Heart left ventricle (tissue), 16 donors: ENCODE data around the gene P2RX1. TPM values are rescaled to one million over a fixed set of nuclear protein-coding genes. Genes with fewer than 3 reads are reported as not detected.

Experiments
- ATAC-seq, 4 donors: fragments of 200-7000 bp; cut with Tn5 transposase; one replicate each; pipeline ENCODE4 v1.9.1; 2020 to 2022; ENCODE audit warnings: moderate library complexity in 4 of 4, mild to moderate bottlenecking in 3 of 4, moderate number of reproducible peaks in 1 of 4
- DNase-seq, 5 donors: peaks; one replicate each; pipeline ENCODE4 v3.0.0-alpha.2; 2020
- H3K27ac ChIP-seq, 12 donors: fragments of 200-600 bp; sonication (generic) in 4 of 12; one replicate each; pipeline versions ENCODE4 v1.5.0 to v1.8.0; 2016 to 2022; ENCODE audit warnings: mild to moderate bottlenecking in 2 of 12
- H3K27me3 ChIP-seq, 9 donors: fragments of 200-600 bp; sonication (generic) in 2 of 9; one replicate each; pipeline versions ENCODE4 v1.5.1 to v1.8.0; 2016 to 2022; ENCODE audit warnings: mild to moderate bottlenecking in 3 of 9
- H3K36me3 ChIP-seq, 9 donors: fragments of 200-600 bp; sonication (generic) in 2 of 9; one replicate each; pipeline versions ENCODE4 v1.5.0 to v1.8.0; 2018 to 2022; ENCODE audit warnings: mild to moderate bottlenecking in 2 of 9
- H3K4me1 ChIP-seq, 12 donors: fragments of 200-600 bp; sonication (generic) in 4 of 12; one replicate each; pipeline versions ENCODE4 v1.5.0 to v1.8.0; 2016 to 2022; ENCODE audit warnings: mild to moderate bottlenecking in 3 of 12
- H3K4me3 ChIP-seq, 12 donors: fragments of 200-600 bp; sonication (generic) in 4 of 12; one replicate each; pipeline versions ENCODE4 v1.5.0 to v1.8.0; 2017 to 2022; ENCODE audit warnings: mild to moderate bottlenecking in 9 of 12, moderate library complexity in 4 of 12
- H3K9me3 ChIP-seq, 12 donors: fragments of 200-600 bp; sonication (generic) in 4 of 12; one replicate each; pipeline versions ENCODE4 v1.5.0 to v1.8.0; 2016 to 2022; ENCODE audit warnings: mild to moderate bottlenecking in 1 of 12
- POLR2A ChIP-seq, 2 donors: fragments of 450-650 bp; IDR thresholded peaks; one replicate each; pipeline ENCODE4 v1.6.1; 2017; ENCODE audit warnings: antibody characterized with exemption in 2 of 2, mild to moderate bottlenecking in 2 of 2, moderate library complexity in 2 of 2
- WGBS, 4 donors: extraction: QIAGEN DNeasy Blood & Tissue Kit in 2 of 4; methylation state at CpG; one replicate each; pipeline versions ENCODE4 v1.1.5 to v1.1.7; 2013 to 2018; 5-methylcytosine and 5-hydroxymethylcytosine counted together
- intact Hi-C, 10 donors: fragments of 100-400 bp; cut with DNase I; formaldehyde crosslinking; loops; one replicate each; pipeline versions ENCODE4 v1.11.1 to v1.14.2; 2022
- polyA plus RNA-seq, 2 donors: library from polyadenylated mRNA; stranded (reverse); fragments of 200-250 nt; gene quantifications; one replicate each; pipeline ENCODE4 v1.2.3, GENCODE V29; 2013
- total RNA-seq, 9 donors: library from RNA; depleted of rRNA in 2 of 9; stranded (reverse); fragments of >200 nt in 2 of 9; fragmentation: NEBNext Ultra II Directional in 3 of 9; extraction: Animal tissue kit (Norgen Biotek cat#: 25700) in 3 of 9; gene quantifications; one replicate each; pipeline versions ENCODE4 v1.1.0 to v1.2.4, GENCODE V29; 2016 to 2023
- TF ChIP-seq, protein P1 (sequence below), 12 donors: fragments of 200-600 bp; sonication (generic) in 4 of 12; IDR thresholded peaks; one replicate each; pipeline versions ENCODE4 v1.5.0 to v1.8.0; 2018 to 2022; ENCODE audit warnings: antibody characterized with exemption in 12 of 12, mild to moderate bottlenecking in 5 of 12
- donor health status: ischemic (EF 13 %, LVEDD 7.1; RV severe dilation, severe dysfunction).
- donor health status: healthy with polysubstance abuse.
- donor health status: DM: no; HTN: yes; CAD: no.
- donor health status: DM: no; HTN: no; CAD: no.
- donor health status: ischemic (EF 25% LVEDD 6.9; RV normal size, moderate dysfunction).
- donor health status: ischemic (EF 25% LVEDD 5.7; RV mildly dilated, moderate dysfunction).
- donor health status: healthy.
- donor health status: DM: yes; HTN: yes; CAD: no.
- donor health status: ischemic (EF 35%, LVEDD 5.7; RV mildly dilated, moderate dysfunction).
- donor health status: nonischemic (EF 11% LVEDD 7.7; RV severe dilation, severe dysfunction).
- donor health status: DM: yes; HTN: yes; CAD: no.
- donor health status: PGD.
- donor health status: ischemic (EF 29% LVEDD 5.4; RV normal size, mild dysfunction).
- donor health status: nonischemic (EF 23%, LVEDD 6.1; RV moderate dilation, normal function).

The P2RX1 gene
- total and polyA plus RNA-seq, 11 donors, result 0.19 to 5.5 (median 0.52) TPM

DNA sequence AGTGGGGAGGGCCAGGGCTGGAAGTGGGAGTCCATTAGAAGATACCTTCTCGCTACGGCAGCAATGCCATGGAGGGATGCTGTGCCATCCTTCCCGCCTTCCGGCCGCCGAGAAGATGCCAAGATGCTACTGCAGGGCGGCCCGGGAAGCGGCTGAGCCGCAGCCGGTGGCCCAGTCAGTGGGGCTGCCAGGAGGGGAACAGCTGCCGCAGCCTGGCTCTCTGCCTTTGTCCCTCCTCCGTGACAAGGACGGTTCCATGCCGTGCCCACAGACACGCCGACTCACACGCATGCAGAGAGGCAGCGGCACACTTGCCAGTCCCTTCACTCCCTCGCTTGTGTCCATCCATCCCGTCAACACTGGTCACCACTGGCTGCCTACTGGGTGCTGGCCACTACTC is 50.0 kb downstream of the P2RX1 start:
- peaks cover 0 to 15% (median 6%) of the 10 kb centered on the region in 12 donors for H3K4me1 ChIP-seq
- no peak overlapping the region for H3K27ac ChIP-seq
- H3K4me3 ChIP-seq, result no peak overlapping the region
- no peak for TF ChIP-seq POLR2A (IDR thresholded peaks at IDR 0.05)
- TF ChIP-seq, protein P1, sequence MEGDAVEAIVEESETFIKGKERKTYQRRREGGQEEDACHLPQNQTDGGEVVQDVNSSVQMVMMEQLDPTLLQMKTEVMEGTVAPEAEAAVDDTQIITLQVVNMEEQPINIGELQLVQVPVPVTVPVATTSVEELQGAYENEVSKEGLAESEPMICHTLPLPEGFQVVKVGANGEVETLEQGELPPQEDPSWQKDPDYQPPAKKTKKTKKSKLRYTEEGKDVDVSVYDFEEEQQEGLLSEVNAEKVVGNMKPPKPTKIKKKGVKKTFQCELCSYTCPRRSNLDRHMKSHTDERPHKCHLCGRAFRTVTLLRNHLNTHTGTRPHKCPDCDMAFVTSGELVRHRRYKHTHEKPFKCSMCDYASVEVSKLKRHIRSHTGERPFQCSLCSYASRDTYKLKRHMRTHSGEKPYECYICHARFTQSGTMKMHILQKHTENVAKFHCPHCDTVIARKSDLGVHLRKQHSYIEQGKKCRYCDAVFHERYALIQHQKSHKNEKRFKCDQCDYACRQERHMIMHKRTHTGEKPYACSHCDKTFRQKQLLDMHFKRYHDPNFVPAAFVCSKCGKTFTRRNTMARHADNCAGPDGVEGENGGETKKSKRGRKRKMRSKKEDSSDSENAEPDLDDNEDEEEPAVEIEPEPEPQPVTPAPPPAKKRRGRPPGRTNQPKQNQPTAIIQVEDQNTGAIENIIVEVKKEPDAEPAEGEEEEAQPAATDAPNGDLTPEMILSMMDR (IDR thresholded peaks at IDR 0.05), result no peak
- ATAC-seq (no peak), DNase-seq (no peak)
- 95 to 97% (median 96%) methylated on average over 17 to 21 of the region's 21 CpGs for WGBS, 4 donors
- H3K9me3 ChIP-seq, result no peaks in the 10 kb centered on the region
- H3K36me3 ChIP-seq, result peaks cover 0 to 8% (median 4%) of the 10 kb centered on the region in 9 donors
- no peaks in the 10 kb centered on the region for H3K27me3 ChIP-seq
- intact Hi-C loops, result loop anchor here in 6 of 10 donors (5.0 to 10.0 kb wide), 5 partner anchors 36 to 206 kb away; no protein-coding TSS in a partner anchor

DNA sequence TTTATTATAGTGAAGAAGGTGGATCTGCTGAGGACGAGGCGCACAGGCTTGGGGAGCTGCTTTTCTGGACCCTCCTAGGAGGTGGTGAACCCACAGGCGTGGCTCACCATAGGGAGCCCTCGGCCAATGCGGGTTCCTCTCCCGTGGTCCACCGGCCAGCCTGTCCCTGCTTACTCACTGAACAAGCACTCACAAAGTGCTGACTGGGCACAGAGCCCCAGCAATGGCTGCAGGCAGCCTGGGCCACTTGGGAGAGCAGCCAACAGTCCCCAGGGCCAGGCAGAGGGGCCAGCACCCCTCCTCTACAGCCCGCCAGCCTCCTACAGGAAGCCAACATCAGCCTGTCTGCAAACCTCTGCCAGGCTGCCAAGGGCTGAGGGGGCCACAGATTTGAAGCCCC is 51.1 kb downstream of the P2RX1 start:
- H3K27me3 ChIP-seq, result no peaks in the 10 kb centered on the region
- peaks cover 0 to 16% (median 13%) of the 10 kb centered on the region in 9 donors for H3K36me3 ChIP-seq
- peak in 2 of 4 donors; percentile 62 to 65 for ATAC-seq
- WGBS, 4 donors, result 52 to 88% (median 79%) methylated on average over 2 to 8 of the region's 8 CpGs
- DNase-seq, result peak in 2 of 5 donors; percentile 44 to 48
- no peak overlapping the region for H3K4me3 ChIP-seq
- TF ChIP-seq, protein P1 (IDR thresholded peaks at IDR 0.05), result no peak
- no peak for TF ChIP-seq POLR2A (IDR thresholded peaks at IDR 0.05)
- H3K9me3 ChIP-seq, result no peaks in the 10 kb centered on the region
- H3K4me1 ChIP-seq, result peaks cover 0 to 9% (median 0%) of the 10 kb centered on the region in 12 donors
- intact Hi-C loops, result loop anchor here in 7 of 10 donors (2.0 to 10.0 kb wide), 6 partner anchors 37 to 207 kb away; no protein-coding TSS in a partner anchor
- H3K27ac ChIP-seq, result no peak overlapping the region

DNA sequence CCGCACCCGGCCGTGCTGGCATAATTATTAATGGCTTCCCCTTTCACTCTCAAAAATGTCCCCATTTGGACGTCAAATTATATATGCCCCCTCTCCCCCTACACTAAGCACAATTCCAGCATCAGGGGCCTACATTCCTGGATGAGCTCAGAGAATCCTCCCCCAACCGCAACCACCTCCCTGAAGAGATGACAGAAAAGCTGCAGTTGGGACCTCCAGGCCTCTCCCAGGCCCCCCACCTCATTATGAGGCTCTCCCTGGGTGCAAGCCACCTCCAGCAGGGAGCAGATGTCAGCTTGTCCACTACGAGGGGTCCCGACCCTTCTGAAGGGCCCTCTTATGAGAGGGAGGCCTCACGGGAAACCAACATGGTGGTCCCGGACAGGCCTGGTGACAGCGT is 51.7 kb downstream of the P2RX1 start:
- H3K9me3 ChIP-seq, result no peaks in the 10 kb centered on the region
- no peak overlapping the region for H3K4me3 ChIP-seq
- TF ChIP-seq, protein P1 (IDR thresholded peaks at IDR 0.05), result no peak
- no peak for TF ChIP-seq POLR2A (IDR thresholded peaks at IDR 0.05)
- no peak for ATAC-seq
- 91 to 94% (median 93%) methylated on average over 6 to 10 of the region's 10 CpGs for WGBS, 4 donors
- H3K27me3 ChIP-seq, result no peaks in the 10 kb centered on the region
- no peak overlapping the region for H3K27ac ChIP-seq
- H3K36me3 ChIP-seq, result peaks cover 0 to 17% (median 13%) of the 10 kb centered on the region in 9 donors
- peaks cover 0 to 9% (median 0%) of the 10 kb centered on the region in 12 donors for H3K4me1 ChIP-seq
- DNase-seq, result no peak
- intact Hi-C loops, result loop anchor here in 6 of 10 donors (2.0 to 10.0 kb wide), 6 partner anchors 43 to 143 kb away; no protein-coding TSS in a partner anchor

DNA sequence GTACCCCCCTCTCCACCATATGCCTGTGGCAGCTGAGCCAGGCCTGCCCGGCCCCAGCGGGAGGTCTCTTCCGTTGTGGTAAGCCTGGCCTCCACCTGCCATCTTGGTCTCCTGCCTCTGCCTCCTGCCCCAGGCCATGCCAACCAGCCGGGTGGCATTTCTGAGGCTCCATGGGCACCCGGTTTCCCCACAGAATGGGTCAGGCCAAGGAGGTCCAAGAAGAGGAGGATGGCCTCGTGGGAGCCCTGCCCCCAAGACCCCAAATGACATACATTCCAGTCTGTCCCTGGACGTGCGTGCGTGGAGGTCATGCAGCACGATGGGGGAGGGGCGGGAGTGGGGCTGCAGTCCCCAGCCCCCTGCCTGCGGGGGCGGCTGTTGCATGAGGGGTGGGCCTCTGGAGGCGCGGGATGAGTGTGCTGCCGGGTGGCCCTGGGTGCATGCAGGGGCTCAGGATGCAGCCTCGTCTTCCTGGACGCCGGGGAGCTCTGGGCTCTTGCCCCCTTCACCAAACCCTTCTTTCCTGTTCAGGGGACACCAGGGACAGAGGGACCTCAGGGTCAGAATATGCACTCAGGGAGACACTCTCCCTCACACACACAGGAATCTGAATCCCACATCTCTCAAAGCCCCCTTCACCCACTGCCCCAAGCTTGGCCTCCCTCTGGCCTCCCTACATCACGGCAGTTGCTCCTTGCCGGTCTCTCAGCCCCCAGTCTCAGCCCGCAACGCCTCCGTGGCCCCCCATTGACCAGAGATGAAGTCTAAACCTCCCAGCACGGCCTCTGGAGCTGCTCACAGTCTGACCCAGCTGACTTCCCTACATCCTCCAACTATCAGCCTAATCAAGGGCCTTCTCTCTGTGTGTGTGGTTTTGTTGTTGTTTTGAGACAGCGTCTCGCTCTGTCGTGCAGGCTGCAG is 54.2 kb downstream of the P2RX1 start:
- H3K4me3 ChIP-seq, result no peak overlapping the region
- TF ChIP-seq POLR2A (IDR thresholded peaks at IDR 0.05), result no peak
- TF ChIP-seq, protein P1 (IDR thresholded peaks at IDR 0.05), result no peak
- intact Hi-C loops, result loop anchor here in 6 of 10 donors (2.0 to 10.0 kb wide), 7 partner anchors 45 to 145 kb away; no protein-coding TSS in a partner anchor
- H3K4me1 ChIP-seq, result peaks cover 0 to 9% (median 0%) of the 10 kb centered on the region in 12 donors
- peaks cover 0 to 17% (median 13%) of the 10 kb centered on the region in 9 donors for H3K36me3 ChIP-seq
- WGBS, 4 donors, result 87 to 89% (median 89%) methylated on average over 15 to 28 of the region's 28 CpGs
- no peaks in the 10 kb centered on the region for H3K9me3 ChIP-seq
- H3K27ac ChIP-seq, result no peak overlapping the region
- no peaks in the 10 kb centered on the region for H3K27me3 ChIP-seq
- no peak for DNase-seq
- no peak for ATAC-seq
